HG02678 (cell line): ENCODE measurements around the gene PITX2.

Experiments used
- ATAC-seq: cut with Tn5 transposase; IDR thresholded peaks from one replicate; pipeline ENCODE4 v1.9.1; 2021; ENCODE audit warnings: mild to moderate bottlenecking, moderate library complexity; ENCODE audit not compliant: unreplicated experiment

Gene PITX2

GRCh38 chr4:110624904-110625494 lies 2.1 kb upstream of the PITX2 start:
- ATAC-seq: no peak

- no peak for ATAC-seq
Measured at GRCh38 chr4:110624398-110624780, 1.5 kb upstream of the PITX2 start.

DNA sequence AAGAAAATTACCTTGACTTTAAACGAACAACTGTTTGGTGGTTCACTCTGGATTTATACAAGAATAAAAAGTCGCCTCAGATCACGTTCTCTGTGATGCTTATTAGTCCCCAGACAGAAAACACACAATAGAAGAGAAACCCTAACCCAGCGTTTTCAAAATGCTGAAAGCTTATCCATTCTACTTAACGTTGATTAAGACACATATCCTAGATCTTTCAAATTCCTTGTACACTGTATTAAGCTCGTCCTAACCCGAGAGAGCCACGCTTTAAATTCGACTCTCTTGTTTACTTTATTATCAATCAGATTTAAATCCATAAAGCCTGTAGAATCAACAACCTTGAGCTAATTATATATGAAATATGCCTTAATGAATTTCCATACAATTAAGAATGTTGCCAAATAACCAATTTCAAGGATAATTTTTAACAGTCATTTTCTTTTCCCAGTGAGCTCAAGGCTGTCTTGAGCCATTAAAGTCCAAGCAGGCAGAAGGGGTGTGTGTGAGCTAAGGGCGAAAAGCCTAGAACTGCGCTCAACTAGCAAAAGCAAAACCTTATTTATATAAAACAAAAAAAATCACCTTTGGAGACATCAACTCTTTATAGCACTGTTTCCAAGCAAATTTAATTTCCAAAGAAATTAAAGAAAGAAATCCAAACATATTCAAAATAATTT lies 981 bp upstream of the PITX2 start:
- no peak for ATAC-seq

DNA sequence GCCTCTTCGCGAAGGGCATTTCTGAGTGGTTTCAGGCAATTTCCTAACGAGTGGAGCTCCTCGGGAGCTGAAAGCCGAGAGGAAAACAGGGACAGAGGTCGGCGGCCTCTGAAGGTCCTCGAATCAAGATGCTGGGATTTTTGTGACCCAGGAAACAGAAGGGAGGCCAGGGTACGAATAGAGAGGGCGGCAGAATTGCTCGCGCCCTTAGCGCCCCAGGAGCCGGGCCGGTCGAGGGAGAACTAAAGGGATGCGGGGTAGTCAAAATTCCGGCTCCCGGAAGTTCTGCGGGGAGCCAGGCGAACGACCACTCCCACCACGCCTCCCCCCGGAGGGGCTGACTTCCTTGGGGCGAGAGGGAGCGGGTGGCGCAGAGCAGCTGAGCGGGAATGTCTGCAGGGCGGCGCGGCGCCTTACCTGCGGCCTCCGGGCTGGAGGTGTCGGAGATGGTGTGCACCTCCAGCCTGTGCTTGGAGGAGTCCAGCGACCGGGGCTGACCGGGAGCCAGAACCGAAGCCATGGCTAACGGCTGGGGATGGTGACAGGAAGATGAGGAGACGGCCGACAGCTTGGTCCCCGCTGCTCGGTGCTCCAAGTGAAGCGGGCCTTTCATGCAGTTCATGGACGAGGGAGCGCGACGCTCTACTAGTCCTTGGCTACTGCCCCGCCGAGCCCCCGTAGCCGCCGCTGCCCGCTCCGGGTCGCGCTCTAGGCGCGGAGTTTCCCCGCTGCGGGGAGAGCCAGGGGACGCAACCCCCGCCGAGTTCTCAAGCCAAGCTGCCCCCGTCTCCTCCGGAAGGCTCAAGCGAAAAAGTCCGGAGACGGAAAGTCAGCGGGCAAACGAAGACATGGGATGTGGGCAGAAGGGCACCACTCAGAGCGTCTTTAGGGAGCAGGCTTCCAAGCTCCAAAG lies 782 bp downstream of the PITX2 start:
- no peak for ATAC-seq

- no peak for ATAC-seq
Measured at GRCh38 chr4:110621328-110621812, 1.5 kb downstream of the PITX2 start.

DNA sequence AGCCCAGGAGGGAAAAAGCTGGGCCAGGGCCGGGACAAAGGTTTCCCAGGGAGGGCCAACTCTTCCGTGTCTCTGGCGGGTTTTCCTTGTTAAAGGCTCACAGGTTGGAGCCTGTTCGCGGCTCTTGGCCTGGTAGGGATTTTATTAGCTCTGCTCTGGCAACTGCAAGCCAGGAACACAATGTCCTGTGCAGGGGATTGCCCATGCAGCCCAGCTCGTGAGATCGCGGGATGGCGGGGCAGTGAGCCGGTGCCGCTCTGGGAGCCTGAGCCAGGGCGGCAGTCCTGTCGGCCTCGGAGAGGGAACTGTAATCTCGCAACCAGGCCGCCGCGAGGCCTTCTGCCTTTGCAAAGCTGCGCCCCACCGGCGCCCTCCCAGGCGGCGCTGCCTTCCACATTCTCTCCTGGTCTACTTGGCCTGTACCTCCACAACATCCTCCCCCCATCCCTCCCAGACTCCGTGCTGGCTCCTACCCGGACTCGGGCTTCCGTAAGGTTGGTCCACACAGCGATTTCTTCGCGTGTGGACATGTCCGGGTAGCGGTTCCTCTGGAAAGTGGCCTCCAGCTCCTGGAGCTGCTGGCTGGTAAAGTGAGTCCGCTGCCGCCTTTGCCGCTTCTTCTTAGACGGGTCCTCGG lies 2.1 kb downstream of the PITX2 start:
- no peak for ATAC-seq

GRCh38 chr4:110620322-110620690 lies 2.6 kb downstream of the PITX2 start:
- ATAC-seq: no peak

DNA sequence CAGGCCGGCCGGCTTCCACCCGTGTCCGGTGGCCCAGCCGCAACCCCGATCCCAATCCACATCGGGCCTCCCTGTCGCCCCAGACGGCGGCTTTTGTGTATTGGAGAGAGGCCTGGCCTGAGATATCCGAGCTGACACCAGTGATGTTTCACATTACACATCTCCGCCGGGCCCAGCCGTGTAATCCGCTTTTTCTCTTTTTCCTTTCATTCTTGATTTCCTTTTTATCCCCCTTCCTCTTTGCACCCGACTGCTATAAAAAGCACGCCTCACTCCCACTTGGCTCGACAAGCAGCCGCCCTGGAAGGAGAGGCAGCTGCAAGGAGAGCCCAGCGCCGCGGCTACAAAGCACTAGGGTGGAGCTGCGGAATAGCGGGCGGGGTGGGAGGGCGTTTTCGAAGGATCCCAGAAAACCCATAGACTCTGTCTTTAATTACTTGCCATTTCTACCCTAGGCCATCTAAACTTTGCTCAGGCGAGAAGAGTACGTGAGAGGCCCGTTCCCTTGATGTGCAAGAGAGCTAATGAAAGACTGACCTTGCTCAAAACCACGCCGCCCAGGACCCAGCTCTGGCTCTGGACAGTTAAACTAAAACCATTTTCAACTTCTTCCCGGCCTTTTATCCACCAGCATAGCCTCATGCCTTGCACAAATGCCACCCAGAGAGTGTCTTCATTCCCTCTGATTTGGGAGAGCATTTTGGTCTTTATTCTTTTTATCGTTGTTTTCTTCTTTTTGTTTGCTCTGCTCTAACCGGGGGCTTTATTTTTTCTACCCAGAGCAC lies 3.2 kb downstream of the PITX2 start:
- ATAC-seq: no peak

GRCh38 chr4:110618581-110619462 lies 4.1 kb downstream of the PITX2 start:
- ATAC-seq: no peak

GRCh38 chr4:110617646-110618580 lies 5.0 kb downstream of the PITX2 start:
- ATAC-seq: no peak

- no peak for ATAC-seq
Measured at GRCh38 chr4:110617075-110617640, 5.7 kb downstream of the PITX2 start.

- ATAC-seq: no peak
Measured at GRCh38 chr4:110616238-110617074, 6.4 kb downstream of the PITX2 start.

- ATAC-seq: no peak
Measured at GRCh38 chr4:110615353-110616237, 7.3 kb downstream of the PITX2 start.

DNA sequence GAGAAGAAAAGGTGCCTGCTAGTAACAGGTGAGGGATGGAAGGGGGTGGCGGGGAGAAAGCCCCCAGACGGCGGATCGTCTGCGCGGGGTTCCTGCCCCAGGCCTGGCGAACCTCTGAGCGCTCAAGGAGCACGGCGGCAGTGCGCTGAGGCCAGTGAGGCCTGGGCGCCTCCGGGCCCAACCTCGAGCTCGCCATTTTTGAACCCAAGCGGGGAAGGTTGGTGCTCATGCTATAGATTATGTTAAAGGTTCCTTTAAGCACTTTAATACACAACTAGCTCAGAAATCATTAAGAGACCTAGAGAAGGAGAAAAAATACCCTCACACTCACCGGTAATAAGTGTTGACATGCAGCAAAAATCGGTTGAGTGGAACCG lies 7.9 kb downstream of the PITX2 start:
- no peak for ATAC-seq

DNA sequence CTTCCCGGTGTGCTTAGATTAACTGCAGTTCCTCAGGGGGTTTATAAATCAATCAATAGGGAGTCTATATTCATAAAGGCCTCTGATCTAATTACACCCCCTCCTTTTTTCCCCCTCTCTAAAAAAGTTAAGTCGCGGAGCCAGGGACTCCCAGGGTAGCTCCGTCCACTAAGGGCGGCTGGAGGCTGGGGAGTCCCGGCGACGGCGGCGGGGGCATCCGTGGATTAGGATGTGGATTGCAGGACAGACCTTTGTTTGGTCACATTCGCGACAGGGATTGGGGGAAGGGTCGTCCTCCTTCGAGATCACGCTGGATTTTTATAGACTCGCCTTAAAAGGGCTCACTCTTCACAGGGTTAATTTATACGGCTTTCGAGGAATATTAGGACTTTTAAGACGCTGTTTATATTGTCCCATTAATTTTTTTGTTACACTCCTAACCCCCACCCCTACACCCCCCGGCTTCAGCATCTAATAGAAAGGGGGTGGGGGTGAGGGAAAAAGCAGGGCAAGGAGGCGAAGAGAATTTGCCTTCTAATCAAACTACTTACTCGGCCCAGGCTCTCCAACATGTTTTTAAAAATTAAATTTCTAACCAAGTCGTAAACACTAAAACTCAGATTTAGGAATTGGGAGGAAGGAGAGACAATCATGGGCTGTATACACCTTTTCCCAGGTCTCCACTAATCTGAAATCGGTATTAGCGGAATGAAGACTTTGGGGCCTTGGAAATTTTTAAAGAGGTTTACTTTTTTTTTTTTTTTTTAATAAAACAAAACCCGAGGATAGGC lies 8.5 kb downstream of the PITX2 start:
- no peak for ATAC-seq

- no peak for ATAC-seq
Measured at GRCh38 chr4:110613745-110614144, 9.1 kb downstream of the PITX2 start.
